ENCODE measurements around the gene ACOXL.

Gene ACOXL

GRCh38 chr2:110716959-110717645 lies 15.3 kb upstream of the ACOXL start:
- peak in 7 of 42 donors; percentile 9 to 47 (median 27) for DNase-seq
- intact Hi-C loops (cut with DNase I) = no loop called here

DNA sequence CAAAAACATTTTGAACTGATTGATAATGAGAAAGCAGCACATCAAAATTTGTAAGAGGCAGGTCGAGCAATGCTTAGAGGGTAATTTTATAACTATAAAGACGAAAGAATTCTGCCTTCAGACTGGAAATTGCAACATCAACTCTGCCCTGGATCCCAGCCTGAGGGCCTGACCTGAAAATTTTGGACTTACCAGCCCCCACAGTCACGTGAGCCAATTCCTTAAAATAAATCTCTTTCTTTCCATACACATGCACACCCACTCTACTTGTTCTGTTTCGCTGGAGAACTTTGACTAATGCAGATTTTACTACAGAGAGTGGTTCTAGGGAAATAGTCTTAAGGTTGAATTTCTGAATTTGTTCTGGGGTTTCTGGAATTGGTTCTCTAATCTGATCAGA lies 14.6 kb upstream of the ACOXL start:
- DNase-seq = peak in 33 of 42 donors; percentile 3 to 71 (median 35)
- intact Hi-C loops (cut with DNase I) = no loop called here

GRCh38 chr2:110718382-110718781 lies 14.0 kb upstream of the ACOXL start:
- intact Hi-C loops (cut with DNase I) = no loop called here
- DNase-seq = no peak

GRCh38 chr2:110718990-110719389 lies 13.4 kb upstream of the ACOXL start:
- DNase-seq = no peak
- intact Hi-C loops (cut with DNase I) = no loop called here

GRCh38 chr2:110720547-110720946 lies 11.8 kb upstream of the ACOXL start:
- no peak for DNase-seq
- intact Hi-C loops (cut with DNase I) = no loop called here

- DNase-seq = no peak
- intact Hi-C loops (cut with DNase I) = no loop called here
Measured at GRCh38 chr2:110724820-110725219, 7.6 kb upstream of the ACOXL start.

DNA sequence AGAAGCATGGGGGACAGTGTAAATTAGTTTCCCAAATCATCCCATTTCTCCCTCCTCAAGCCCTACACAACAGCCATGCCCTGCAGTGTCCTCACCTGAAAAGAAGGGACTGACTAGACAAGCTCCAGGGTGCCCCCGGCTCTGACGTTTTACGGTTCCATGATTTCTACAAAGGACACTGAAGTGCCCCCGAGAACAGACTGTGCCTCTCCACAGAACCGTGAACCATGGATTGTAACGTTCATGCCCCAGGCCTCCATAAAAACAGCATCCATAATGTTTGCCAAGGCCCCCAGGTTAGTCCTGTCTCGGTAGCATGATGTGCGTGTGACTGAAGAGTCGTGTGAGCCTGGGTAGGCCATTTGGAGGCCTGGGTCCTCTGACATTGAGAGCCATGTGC lies 7.0 kb upstream of the ACOXL start:
- intact Hi-C loops (cut with DNase I) = no loop called here
- DNase-seq = no peak

GRCh38 chr2:110725859-110726258 lies 6.5 kb upstream of the ACOXL start:
- intact Hi-C loops (cut with DNase I) = no loop called here
- no peak for DNase-seq

GRCh38 chr2:110726285-110726684 lies 6.1 kb upstream of the ACOXL start:
- no peak for DNase-seq
- intact Hi-C loops (cut with DNase I) = no loop called here

DNA sequence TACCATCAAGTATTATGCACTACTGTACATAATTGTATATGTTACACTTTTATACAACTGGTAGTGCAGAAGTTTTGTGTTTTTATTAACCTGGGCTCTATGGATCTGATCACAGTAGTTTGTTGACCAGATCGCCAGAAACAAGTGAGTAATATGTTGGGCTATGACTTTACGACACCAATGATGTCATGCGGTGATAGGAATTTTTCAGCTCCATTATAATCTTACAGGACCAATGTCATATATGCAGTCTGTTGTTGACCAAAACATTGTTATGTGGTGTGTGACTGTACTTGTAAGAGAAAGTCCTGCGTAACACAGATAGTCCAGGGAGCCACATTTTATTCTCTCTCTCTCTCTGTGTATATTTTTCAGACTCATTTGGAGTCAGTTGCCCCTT lies 4.5 kb upstream of the ACOXL start:
- intact Hi-C loops (cut with DNase I) = no loop called here

GRCh38 chr2:110729106-110729505 lies 3.3 kb upstream of the ACOXL start:
- DNase-seq = no peak
- intact Hi-C loops (cut with DNase I) = no loop called here

More for the DNA sequence above, 4.5 kb upstream of the ACOXL start:
- DNase-seq = no peak

- no peak for DNase-seq
- intact Hi-C loops (cut with DNase I) = no loop called here
Measured at GRCh38 chr2:110731064-110731463, 1.3 kb upstream of the ACOXL start.

- no peak for DNase-seq
- intact Hi-C loops (cut with DNase I) = no loop called here
Measured at GRCh38 chr2:110735366-110735765, 3.0 kb downstream of the ACOXL start.

- intact Hi-C loops (cut with DNase I) = no loop called here
- DNase-seq = no peak
Measured at GRCh38 chr2:110737783-110738182, 5.4 kb downstream of the ACOXL start.

DNA sequence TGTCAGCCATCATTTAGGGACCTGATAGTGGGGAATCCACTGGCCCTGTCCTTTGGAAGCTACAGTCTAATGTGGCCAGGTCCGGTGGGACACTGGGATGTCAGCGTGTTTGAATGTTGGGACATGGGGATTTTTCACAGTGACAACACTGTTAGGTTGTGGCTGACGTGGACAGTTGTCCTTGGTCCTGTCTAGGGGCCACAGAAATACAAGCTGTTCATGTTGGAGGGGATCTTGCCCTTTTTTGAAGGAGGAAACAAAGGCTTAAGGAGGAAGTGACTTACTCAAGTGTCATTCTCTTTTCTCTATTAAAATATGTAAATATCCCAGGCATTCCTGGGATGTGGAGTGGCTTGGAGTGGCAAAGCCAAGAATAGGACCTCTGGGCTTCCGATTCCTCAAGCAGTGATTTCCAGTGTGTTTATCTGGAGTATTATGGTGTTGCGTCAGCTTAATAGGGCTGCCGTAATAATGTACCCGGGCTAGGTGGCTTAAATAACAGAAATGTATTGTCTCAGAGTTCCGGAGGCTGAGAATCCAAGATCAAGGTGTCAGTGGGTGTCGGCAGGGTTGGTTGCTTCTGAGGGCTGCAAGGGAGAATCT lies 8.5 kb downstream of the ACOXL start:
- intact Hi-C loops (cut with DNase I) = no loop called here

GRCh38 chr2:110741491-110741980 lies 9.2 kb downstream of the ACOXL start:
- intact Hi-C loops (cut with DNase I) = no loop called here
- no peak for DNase-seq

More for the DNA sequence above, 8.5 kb downstream of the ACOXL start:
- no peak for DNase-seq

GRCh38 chr2:110742412-110742811 lies 10.0 kb downstream of the ACOXL start:
- intact Hi-C loops (cut with DNase I) = no loop called here
- no peak for DNase-seq

DNA sequence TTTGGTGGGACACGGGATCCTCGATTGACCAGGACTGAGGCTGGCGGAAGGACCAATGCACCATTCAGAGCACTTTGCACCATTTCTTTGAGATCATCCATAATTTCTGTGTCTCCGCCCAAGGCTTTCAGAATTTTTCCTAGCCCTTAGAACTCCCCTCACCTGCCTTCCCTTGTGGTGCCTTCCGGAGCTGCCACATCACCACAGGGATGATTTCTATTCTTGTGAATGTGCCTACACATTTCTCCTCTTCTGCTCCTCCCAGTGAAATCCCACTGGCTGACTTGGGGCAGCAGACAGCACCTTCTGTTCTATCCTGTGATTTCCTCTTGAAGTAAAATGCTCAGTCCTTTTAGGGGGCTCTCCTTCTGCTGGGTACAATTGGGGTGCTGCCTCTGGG lies 11.2 kb downstream of the ACOXL start:
- peak in 23 of 42 donors; percentile 9 to 72 (median 34) for DNase-seq
- intact Hi-C loops (cut with DNase I) = no loop called here

DNA sequence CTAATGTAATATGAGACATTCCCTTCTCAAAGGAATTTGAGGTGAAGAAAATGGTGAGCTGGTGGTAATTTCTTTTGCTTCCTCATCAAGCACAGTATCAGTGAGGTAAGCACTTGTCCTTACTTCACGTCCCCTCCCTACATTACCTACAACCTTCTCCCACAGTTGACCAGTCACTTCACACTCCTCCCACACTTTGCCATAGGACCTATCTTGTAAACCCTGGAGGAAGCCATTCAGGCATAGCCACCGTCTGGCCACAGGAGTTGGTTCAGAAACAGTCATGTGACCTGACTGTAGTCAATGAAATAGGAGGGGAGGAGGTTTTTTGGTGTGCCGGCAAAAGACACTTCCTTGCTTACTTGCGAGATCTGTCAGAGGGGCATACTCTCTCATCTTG lies 12.1 kb downstream of the ACOXL start:
- intact Hi-C loops (cut with DNase I) = no loop called here
- no peak for DNase-seq

GRCh38 chr2:110745048-110745447 lies 12.7 kb downstream of the ACOXL start:
- intact Hi-C loops (cut with DNase I) = no loop called here
- no peak for DNase-seq
